Breast epithelium (tissue), 4 donors: ENCODE results near the gene PBX3. TPM values are rescaled to one million over a fixed set of nuclear protein-coding genes. Genes with fewer than 3 reads are reported as not detected.
"Not testable (repeated sequence)": the region's sequence is repeated elsewhere in the genome, so short reads cannot be mapped to it uniquely, and the experiment has no call there.

Experiments
- DNase-seq, 2 donors: peaks; one replicate each; pipeline ENCODE4 v3.0.0-alpha.2; 2019; ENCODE audit warnings: low spot score in 2 of 2
- H3K27ac ChIP-seq, 2 donors: fragments of 200-600 bp; sonication (generic) in 1 of 2; one replicate each; pipeline ENCODE4 v1.5.1; 2016 to 2019; ENCODE audit warnings: mild to moderate bottlenecking in 1 of 2
- H3K27me3 ChIP-seq, 2 donors: fragments of 200-600 bp; sonication (generic) in 1 of 2; one replicate each; pipeline versions ENCODE4 v1.5.1 to v1.6.0; 2017 to 2019; ENCODE audit warnings: control low read depth in 1 of 2, mild to moderate bottlenecking in 1 of 2
- H3K36me3 ChIP-seq: fragments of 200-600 bp; one replicate; pipeline ENCODE4 v1.5.1; 2019
- H3K4me1 ChIP-seq, 2 donors: fragments of 200-600 bp; sonication (generic); one replicate each; pipeline ENCODE4 v1.5.1; 2016 to 2019; ENCODE audit warnings: control low read depth in 1 of 2
- H3K4me3 ChIP-seq, 3 donors: fragments of 200-600 bp; sonication (generic); 1 replicate in 2 of 3; 2 replicates in 1 of 3; pipeline ENCODE4 v1.5.1; 2016 to 2019; ENCODE audit warnings: mild to moderate bottlenecking in 3 of 3, moderate library complexity in 2 of 3
- H3K9me3 ChIP-seq, 2 donors: fragments of 200-600 bp; sonication (generic) in 1 of 2; one replicate each; pipeline ENCODE4 v1.5.1; 2016 to 2019; ENCODE audit warnings: control low read depth in 1 of 2
- POLR2A ChIP-seq: fragments of 450-650 bp; IDR thresholded peaks from one replicate; pipeline ENCODE4 v1.6.1; 2016; ENCODE audit warnings: antibody characterized with exemption, mild to moderate bottlenecking, moderate library complexity
- POLR2AphosphoS5 ChIP-seq, 3 donors: sonication (generic); formaldehyde crosslinking; IDR thresholded peaks; one replicate each; pipeline ENCODE4 v1.6.1; 2017; ENCODE audit warnings: antibody characterized with exemption in 3 of 3
- intact Hi-C: fragments of 100-400 bp; cut with DNase I; formaldehyde crosslinking; loops from one replicate; pipeline ENCODE4 v1.15.1; 2023; ENCODE audit warnings: low total_unique reads
- total RNA-seq, 3 donors: library from RNA; depleted of rRNA; stranded (reverse); fragments of >200 nt; gene quantifications; one replicate each; pipeline ENCODE4 v1.1.0, GENCODE V29; 2016
- TF ChIP-seq, protein P1 (sequence below), 3 donors: fragments of 450-650 bp; IDR thresholded peaks; one replicate each; pipeline ENCODE4 v1.5.1; 2016 to 2017; ENCODE audit warnings: antibody characterized with exemption in 3 of 3, mild to moderate bottlenecking in 3 of 3, moderate library complexity in 3 of 3

PBX3 gene
- total RNA-seq, 3 donors from 2014 or later, result 29.5 to 31.2 (median 29.8) TPM

DNA sequence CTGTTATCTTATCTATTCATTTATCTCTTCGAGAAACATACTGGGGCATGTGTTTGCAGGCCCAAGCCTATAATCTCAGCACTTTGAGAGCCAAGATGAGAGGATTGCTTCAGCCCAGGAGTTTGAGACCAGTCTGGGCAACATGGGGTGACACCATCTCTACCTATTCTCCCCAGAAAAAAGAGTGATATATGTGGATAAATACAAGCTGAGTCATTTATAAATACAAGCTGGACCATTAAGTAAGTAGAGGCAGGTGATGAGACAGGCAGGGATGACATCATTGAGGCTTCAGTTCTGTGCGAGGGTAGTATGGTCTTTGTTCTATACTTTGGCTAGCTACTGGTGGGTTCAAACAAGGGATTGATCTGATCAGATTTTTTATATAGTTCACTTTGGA lies 25.6 kb downstream of the PBX3 start:
- H3K4me1 ChIP-seq, result no peaks in the 10 kb centered on the region
- no peaks in the 10 kb centered on the region for H3K27me3 ChIP-seq
- no peak overlapping the region for H3K27ac ChIP-seq
- no peaks in the 10 kb centered on the region for H3K9me3 ChIP-seq
- no peak for DNase-seq
- intact Hi-C loops, result no loop called here
- H3K36me3 ChIP-seq, result no peaks in the 10 kb centered on the region
- no peak overlapping the region for H3K4me3 ChIP-seq
- TF ChIP-seq POLR2A (no peak), POLR2AphosphoS5 (IDR thresholded peaks at IDR 0.05) (no peak)
- TF ChIP-seq, protein P1, sequence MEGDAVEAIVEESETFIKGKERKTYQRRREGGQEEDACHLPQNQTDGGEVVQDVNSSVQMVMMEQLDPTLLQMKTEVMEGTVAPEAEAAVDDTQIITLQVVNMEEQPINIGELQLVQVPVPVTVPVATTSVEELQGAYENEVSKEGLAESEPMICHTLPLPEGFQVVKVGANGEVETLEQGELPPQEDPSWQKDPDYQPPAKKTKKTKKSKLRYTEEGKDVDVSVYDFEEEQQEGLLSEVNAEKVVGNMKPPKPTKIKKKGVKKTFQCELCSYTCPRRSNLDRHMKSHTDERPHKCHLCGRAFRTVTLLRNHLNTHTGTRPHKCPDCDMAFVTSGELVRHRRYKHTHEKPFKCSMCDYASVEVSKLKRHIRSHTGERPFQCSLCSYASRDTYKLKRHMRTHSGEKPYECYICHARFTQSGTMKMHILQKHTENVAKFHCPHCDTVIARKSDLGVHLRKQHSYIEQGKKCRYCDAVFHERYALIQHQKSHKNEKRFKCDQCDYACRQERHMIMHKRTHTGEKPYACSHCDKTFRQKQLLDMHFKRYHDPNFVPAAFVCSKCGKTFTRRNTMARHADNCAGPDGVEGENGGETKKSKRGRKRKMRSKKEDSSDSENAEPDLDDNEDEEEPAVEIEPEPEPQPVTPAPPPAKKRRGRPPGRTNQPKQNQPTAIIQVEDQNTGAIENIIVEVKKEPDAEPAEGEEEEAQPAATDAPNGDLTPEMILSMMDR (IDR thresholded peaks at IDR 0.05), result no peak

DNA sequence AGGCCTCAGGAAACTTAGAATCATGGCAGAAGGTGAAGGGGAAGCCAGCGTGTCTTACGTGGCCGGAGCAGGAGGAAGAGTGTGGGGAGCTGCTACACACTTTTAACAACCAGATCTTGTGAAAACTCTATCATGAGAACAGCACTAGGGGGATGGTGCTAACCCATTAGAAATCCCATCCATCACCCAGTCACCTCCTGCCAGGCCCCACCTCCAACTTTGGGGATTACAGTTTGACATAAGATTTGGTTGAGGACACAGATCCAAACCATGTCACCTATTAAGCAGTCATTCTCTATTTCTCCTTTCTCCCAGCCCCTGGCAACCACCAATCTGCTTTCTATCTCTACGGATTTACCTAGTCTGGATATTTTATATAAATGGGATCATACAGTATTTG lies 26.9 kb downstream of the PBX3 start:
- Histone ChIP-seq H3K27ac (no peak overlapping the region), H3K9me3 (no peaks in the 10 kb centered on the region), H3K4me3 (no peak overlapping the region), H3K4me1 (no peaks in the 10 kb centered on the region), H3K36me3 (no peaks in the 10 kb centered on the region), H3K27me3 (no peaks in the 10 kb centered on the region)
- DNase-seq, result no peak
- TF ChIP-seq POLR2A (no peak), POLR2AphosphoS5 (IDR thresholded peaks at IDR 0.05) (no peak)
- TF ChIP-seq, protein P1 (IDR thresholded peaks at IDR 0.05), result no peak
- intact Hi-C loops, result no loop called here

DNA sequence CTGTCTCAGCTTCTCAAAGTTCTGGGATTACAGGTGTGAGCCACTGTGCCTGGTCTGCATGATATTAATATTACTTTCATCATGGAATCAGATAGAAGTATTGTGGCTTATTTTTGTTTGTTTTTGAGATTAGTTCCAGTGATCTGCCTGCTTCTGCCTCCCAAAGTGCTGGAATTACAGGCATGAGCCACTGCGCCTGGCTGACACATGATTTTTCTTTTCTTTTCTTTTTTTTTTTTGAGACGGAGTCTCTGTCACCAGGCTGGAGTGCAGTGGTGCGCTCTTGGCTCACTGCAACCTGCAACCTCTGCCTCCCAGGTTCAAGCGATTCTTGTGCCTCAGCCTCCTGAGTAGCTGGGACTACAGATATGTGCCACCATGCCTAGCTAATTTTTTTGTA lies 29.6 kb downstream of the PBX3 start:
- intact Hi-C loops, H3K27ac ChIP-seq: not testable (repeated sequence)

DNA sequence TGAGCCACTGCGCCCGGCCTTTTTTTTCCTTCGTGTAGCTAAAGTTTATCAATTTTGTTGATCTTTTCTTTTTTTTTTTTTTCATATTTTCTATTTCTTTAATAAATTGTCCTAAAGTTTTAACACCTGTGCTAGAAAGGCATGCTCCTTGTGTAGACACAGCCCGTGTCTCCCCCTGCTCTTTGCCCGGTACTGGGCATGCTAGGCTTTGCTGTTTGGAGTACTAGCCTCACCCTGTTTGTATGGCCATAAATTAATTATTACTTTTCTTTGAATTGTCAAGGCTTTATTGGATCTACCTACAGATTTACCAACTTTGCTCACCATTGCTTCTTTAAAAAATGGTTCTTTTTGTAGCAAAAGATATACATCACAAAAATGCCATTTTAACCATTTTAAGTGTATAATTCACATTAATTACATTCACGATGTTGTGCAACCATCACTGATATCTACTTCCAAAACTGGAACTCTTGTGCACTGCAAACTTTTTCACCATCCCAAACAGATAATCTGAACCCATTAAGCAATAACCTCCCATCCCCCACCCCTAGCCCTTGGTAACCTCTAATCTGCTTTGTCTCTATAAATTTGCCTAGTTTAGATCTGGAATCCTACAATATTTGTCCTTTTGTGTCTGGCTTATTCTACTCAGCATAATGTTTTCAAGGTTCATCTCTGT lies 31.5 kb downstream of the PBX3 start:
- H3K27me3 ChIP-seq, H3K36me3 ChIP-seq, H3K4me3 ChIP-seq, H3K27ac ChIP-seq, H3K4me1 ChIP-seq, intact Hi-C loops, DNase-seq, H3K9me3 ChIP-seq: not testable (repeated sequence)

More for the DNA sequence above, 29.6 kb downstream of the PBX3 start:
- H3K36me3 ChIP-seq, H3K27me3 ChIP-seq, H3K4me3 ChIP-seq, H3K9me3 ChIP-seq, DNase-seq, H3K4me1 ChIP-seq: not testable (repeated sequence)

DNA sequence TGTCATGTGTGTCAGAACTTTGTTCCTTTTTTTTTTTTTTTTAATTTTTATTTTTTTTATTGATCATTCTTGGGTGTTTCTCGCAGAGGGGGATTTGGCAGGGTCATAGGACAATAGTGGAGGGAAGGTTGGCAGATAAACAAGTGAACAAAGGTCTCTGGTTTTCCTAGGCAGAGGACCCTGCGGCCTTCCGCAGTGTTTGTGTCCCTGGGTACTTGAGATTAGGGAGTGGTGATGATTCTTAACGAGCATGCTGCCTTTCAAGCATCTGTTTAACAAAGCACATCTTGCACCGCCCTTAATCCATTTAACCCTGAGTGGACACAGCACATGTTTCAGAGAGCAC lies 32.0 kb downstream of the PBX3 start:
- H3K36me3 ChIP-seq, H3K4me1 ChIP-seq, intact Hi-C loops, H3K27me3 ChIP-seq, H3K4me3 ChIP-seq, DNase-seq, H3K27ac ChIP-seq, H3K9me3 ChIP-seq: not testable (repeated sequence)

DNA sequence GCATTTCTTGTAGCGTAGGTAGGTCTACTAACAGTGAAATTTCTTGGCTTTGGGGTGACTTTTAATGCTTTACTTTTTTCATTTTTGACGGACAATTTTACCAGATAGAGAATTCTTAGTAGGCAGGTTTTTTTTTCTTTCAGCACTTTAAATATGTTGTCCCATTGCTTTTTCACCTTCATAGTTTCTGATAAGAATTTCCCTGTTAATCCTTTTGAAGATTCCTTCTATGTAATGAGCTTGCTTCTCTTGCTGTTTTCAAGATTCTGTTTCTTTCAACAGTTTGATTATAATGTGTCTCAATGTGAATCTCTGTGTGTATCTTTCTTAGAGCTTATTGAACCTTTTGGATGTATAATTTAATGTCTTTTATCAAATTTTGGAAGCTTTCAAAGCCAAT lies 35.5 kb downstream of the PBX3 start:
- Histone ChIP-seq H3K27ac (no peak overlapping the region), H3K27me3 (no peaks in the 10 kb centered on the region), H3K36me3 (no peaks in the 10 kb centered on the region), H3K4me3 (no peak overlapping the region), H3K4me1 (no peaks in the 10 kb centered on the region), H3K9me3 (no peaks in the 10 kb centered on the region)
- TF ChIP-seq POLR2AphosphoS5 (IDR thresholded peaks at IDR 0.05), result no peak
- TF ChIP-seq, protein P1 (IDR thresholded peaks at IDR 0.05), result no peak
- TF ChIP-seq POLR2A, result no peak
- intact Hi-C loops, result no loop called here
- no peak for DNase-seq
